HEK293 (cell line): ENCODE data around the gene VCL.

Source experiments
- ZBTB8A ChIP-seq: fragments of 450-650 bp; formaldehyde crosslinking; IDR thresholded peaks from 2 replicates; pipeline ENCODE4 v1.5.1; 2016; ENCODE audit warnings: missing biosample characterization, missing genetic modification characterization
- ZNF37A ChIP-seq: fragments of 450-650 bp; IDR thresholded peaks from 2 replicates; pipeline ENCODE4 v1.5.1; 2018; ENCODE audit warnings: missing biosample characterization, missing genetic modification characterization
- ZNF426 ChIP-seq: fragments of 450-650 bp; formaldehyde crosslinking; IDR thresholded peaks from 2 replicates; pipeline ENCODE4 v1.5.1; 2017; ENCODE audit warnings: missing biosample characterization, missing genetic modification characterization, mild to moderate bottlenecking, inconsistent platforms, moderate library complexity
- ZNF707 ChIP-seq: fragments of 450-650 bp; formaldehyde crosslinking; IDR thresholded peaks from 2 replicates; pipeline ENCODE4 v1.5.1; 2016; ENCODE audit warnings: missing biosample characterization, missing genetic modification characterization
- TF ChIP-seq, protein P1 (sequence below): fragments of 450-650 bp; formaldehyde crosslinking; IDR thresholded peaks from 2 replicates; pipeline ENCODE4 v1.5.1; 2016; ENCODE audit warnings: missing biosample characterization, missing genetic modification characterization
- TF ChIP-seq, protein P2 (sequence below): fragments of 450-650 bp; formaldehyde crosslinking; IDR thresholded peaks from 2 replicates; pipeline ENCODE4 v1.5.1; 2016; ENCODE audit warnings: missing biosample characterization, missing genetic modification characterization
- TF ChIP-seq, protein P3 (sequence below): fragments of 450-650 bp; formaldehyde crosslinking; IDR thresholded peaks from 2 replicates; pipeline ENCODE4 v1.5.0; 2017; ENCODE audit warnings: missing biosample characterization, missing genetic modification characterization, borderline replicate concordance

DNA sequence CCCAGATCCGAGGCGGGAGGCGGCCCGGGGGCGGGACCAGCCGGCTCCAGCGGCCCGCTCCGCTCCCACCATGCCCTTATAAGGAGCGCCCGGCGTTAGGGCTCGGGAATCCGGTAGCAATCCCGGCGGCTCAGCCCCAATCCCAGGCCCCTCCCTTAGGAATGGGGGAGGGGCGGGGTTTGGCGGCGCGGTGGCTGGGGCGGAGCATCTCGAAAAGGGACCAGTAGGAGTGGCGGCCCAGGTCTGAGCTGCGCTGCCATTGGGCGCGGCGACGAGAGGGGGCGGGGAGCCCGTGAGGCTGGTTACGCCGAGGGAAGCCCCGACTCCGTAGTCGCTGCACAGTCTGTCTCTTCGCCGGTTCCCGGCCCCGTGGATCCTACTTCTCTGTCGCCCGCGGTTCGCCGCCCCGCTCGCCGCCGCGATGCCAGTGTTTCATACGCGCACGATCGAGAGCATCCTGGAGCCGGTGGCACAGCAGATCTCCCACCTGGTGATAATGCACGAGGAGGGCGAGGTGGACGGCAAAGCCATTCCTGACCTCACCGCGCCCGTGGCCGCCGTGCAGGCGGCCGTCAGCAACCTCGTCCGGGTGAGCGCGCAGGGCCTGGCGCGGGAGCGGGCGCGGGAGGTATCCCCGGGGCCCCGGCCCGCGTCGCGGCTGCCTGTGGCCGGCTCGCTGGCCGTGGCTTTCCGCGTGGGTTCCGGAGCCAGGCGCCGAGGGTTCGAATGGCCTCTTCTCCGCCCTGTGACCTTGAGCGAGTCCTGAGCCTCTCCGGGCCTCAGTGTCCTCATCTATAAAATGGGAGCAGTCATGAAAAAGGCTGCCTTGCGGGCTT lies at the start of gene VCL:
- peak; percentile 43 for TF ChIP-seq ZBTB8A (tag by site-specific recombination)
- TF ChIP-seq, protein P1, sequence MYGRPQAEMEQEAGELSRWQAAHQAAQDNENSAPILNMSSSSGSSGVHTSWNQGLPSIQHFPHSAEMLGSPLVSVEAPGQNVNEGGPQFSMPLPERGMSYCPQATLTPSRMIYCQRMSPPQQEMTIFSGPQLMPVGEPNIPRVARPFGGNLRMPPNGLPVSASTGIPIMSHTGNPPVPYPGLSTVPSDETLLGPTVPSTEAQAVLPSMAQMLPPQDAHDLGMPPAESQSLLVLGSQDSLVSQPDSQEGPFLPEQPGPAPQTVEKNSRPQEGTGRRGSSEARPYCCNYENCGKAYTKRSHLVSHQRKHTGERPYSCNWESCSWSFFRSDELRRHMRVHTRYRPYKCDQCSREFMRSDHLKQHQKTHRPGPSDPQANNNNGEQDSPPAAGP, result peak; percentile 81; the same call in 1 of the 2 replicates
- TF ChIP-seq, protein P2, sequence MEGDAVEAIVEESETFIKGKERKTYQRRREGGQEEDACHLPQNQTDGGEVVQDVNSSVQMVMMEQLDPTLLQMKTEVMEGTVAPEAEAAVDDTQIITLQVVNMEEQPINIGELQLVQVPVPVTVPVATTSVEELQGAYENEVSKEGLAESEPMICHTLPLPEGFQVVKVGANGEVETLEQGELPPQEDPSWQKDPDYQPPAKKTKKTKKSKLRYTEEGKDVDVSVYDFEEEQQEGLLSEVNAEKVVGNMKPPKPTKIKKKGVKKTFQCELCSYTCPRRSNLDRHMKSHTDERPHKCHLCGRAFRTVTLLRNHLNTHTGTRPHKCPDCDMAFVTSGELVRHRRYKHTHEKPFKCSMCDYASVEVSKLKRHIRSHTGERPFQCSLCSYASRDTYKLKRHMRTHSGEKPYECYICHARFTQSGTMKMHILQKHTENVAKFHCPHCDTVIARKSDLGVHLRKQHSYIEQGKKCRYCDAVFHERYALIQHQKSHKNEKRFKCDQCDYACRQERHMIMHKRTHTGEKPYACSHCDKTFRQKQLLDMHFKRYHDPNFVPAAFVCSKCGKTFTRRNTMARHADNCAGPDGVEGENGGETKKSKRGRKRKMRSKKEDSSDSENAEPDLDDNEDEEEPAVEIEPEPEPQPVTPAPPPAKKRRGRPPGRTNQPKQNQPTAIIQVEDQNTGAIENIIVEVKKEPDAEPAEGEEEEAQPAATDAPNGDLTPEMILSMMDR, result no peak
- TF ChIP-seq ZNF37A (tag by site-specific recombination), result 0 out of 2 replicates have a peak, but pooled peaks have one; percentile 1
- no peak for TF ChIP-seq ZNF426 (tag by site-specific recombination)
- TF ChIP-seq ZNF707 (tag by site-specific recombination), result no peak
- TF ChIP-seq, protein P3, sequence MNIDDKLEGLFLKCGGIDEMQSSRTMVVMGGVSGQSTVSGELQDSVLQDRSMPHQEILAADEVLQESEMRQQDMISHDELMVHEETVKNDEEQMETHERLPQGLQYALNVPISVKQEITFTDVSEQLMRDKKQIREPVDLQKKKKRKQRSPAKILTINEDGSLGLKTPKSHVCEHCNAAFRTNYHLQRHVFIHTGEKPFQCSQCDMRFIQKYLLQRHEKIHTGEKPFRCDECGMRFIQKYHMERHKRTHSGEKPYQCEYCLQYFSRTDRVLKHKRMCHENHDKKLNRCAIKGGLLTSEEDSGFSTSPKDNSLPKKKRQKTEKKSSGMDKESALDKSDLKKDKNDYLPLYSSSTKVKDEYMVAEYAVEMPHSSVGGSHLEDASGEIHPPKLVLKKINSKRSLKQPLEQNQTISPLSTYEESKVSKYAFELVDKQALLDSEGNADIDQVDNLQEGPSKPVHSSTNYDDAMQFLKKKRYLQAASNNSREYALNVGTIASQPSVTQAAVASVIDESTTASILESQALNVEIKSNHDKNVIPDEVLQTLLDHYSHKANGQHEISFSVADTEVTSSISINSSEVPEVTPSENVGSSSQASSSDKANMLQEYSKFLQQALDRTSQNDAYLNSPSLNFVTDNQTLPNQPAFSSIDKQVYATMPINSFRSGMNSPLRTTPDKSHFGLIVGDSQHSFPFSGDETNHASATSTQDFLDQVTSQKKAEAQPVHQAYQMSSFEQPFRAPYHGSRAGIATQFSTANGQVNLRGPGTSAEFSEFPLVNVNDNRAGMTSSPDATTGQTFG (tag by site-specific recombination), result no peak
